ENCODE data around the gene TMPRSS15.
"Not testable (repeated sequence)": the region's sequence is repeated elsewhere in the genome, so short reads cannot be mapped to it uniquely, and the experiment has no call there.

TMPRSS15 gene

GRCh38 chr21:18403735-18404450 is at the start of gene TMPRSS15:
Gene TMPRSS15, minus strand, starts transcription at chr21:18403785. Its CDS starts 163 bp downstream, at chr21:18403622.
- no peak for DNase-seq

GRCh38 chr21:18451670-18452069 is 48.1 kb upstream of the TMPRSS15 start:
- DNase-seq, result no peak

- DNase-seq, result no peak
Observed at GRCh38 chr21:18449605-18450550, 46.3 kb upstream of the TMPRSS15 start.

GRCh38 chr21:18443701-18444100 is 40.1 kb upstream of the TMPRSS15 start:
- DNase-seq, result no peak

- DNase-seq, result no peak
Observed at GRCh38 chr21:18443085-18443484, 39.5 kb upstream of the TMPRSS15 start.

- no peak for DNase-seq
Observed at GRCh38 chr21:18430341-18430740, 26.8 kb upstream of the TMPRSS15 start.

- DNase-seq, result no peak
Observed at GRCh38 chr21:18424276-18424675, 20.7 kb upstream of the TMPRSS15 start.

GRCh38 chr21:18417141-18417790 is 13.7 kb upstream of the TMPRSS15 start:
- DNase-seq, result no peak

- DNase-seq, result no peak
Observed at GRCh38 chr21:18411565-18411964, 8.0 kb upstream of the TMPRSS15 start.

GRCh38 chr21:18409579-18409978 is 6.0 kb upstream of the TMPRSS15 start:
- no peak for DNase-seq

- DNase-seq, result no peak
Observed at GRCh38 chr21:18398843-18399242, 4.7 kb downstream of the TMPRSS15 start.

GRCh38 chr21:18387994-18388393 is 15.6 kb downstream of the TMPRSS15 start:
- no peak for DNase-seq

GRCh38 chr21:18384771-18385170 is 18.8 kb downstream of the TMPRSS15 start:
- DNase-seq, result no peak

GRCh38 chr21:18382934-18383619 is 20.5 kb downstream of the TMPRSS15 start:
- DNase-seq, result not testable (repeated sequence)

GRCh38 chr21:18382141-18382540 is 21.4 kb downstream of the TMPRSS15 start:
- no peak for DNase-seq

GRCh38 chr21:18373606-18374005 is 30.0 kb downstream of the TMPRSS15 start:
- DNase-seq, result no peak

GRCh38 chr21:18370301-18370700 is 33.3 kb downstream of the TMPRSS15 start:
- no peak for DNase-seq

GRCh38 chr21:18369115-18369514 is 34.5 kb downstream of the TMPRSS15 start:
- no peak for DNase-seq

- DNase-seq, result no peak
Observed at GRCh38 chr21:18368205-18368604, 35.4 kb downstream of the TMPRSS15 start.

GRCh38 chr21:18356801-18357200 is 46.8 kb downstream of the TMPRSS15 start:
- no peak for DNase-seq

GRCh38 chr21:18354947-18355346 is 48.6 kb downstream of the TMPRSS15 start:
- DNase-seq, result no peak

- DNase-seq, result no peak
Observed at GRCh38 chr21:18350216-18350615, 53.4 kb downstream of the TMPRSS15 start.

- DNase-seq, result no peak
Observed at GRCh38 chr21:18349468-18349867, 54.1 kb downstream of the TMPRSS15 start.
